GM19395 (cell line): Measurements from ENCODE around the gene INTS1.
A peak's percentile ranks its signal among the peaks of the same experiment; 100 is the strongest.

Experiments
- ATAC-seq: cut with Tn5 transposase; IDR thresholded peaks from one replicate; pipeline ENCODE4 v1.9.1; 2021; ENCODE audit warnings: mild to moderate bottlenecking, moderate library complexity; ENCODE audit not compliant: unreplicated experiment

Gene INTS1

GRCh38 chr7:1492221-1492620 is 12.0 kb downstream of the INTS1 start:
- no peak for ATAC-seq

DNA sequence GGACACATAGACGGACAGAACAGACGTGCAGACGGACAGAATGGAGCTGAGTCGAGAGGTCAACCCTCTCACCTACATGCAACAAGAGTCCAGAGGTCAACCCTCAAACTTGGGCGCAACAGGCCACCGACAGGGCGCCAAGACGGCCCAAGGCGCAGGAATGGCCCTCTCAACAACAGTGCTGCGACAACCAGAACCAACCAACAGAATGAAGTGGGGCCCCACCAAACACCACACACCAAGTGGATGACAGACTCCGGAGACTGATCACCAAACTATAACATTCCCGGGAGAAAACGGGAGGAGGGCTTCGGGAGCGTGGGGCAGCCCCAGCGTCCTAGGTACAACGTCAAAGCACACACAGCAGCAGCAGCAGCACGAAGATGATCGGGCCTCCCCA is 13.4 kb downstream of the INTS1 start:
- no peak for ATAC-seq

- no peak for ATAC-seq
Measured at GRCh38 chr7:1489336-1489735, 14.9 kb downstream of the INTS1 start.

DNA sequence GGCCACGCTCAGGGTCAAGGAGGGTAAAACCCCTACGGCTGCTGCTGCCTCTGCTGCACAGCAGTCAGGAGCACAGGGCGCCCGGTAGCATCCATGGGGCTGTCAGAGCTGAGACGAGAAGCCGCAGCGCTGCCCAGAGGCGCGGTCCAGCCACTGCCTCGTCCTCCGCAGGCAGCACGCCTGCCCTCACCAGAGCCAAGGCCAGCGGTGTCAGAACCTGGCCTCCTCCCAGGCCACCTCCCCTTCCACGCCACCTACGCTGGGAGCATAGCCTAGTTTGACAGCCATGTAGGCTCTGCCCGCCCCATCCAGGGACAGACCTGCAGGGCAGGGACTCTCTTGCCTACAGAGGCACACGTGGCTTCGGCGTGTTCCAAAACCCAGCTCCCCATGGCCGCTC is 16.2 kb downstream of the INTS1 start:
- ATAC-seq, result no peak

DNA sequence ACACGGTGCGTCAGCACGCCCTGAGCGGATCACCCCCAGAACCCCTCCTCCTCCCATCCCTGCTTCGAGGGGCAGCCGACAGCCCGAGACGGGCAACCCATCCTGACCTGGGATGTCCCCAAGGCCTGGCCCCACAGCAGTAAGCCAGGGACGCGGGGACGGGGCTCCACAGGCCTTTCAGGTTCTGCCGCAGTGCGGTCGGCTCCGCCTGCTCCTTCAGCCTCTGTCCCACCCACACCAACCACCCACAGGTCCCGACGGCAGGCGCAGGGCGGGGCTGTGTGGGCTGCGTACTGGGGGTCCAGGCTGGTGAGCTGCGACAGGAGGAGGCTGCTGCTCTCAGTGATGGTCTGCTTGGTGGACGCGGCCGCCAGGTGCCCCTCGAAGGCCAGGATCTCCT is 16.7 kb downstream of the INTS1 start:
- no peak for ATAC-seq

GRCh38 chr7:1486571-1486970 is 17.6 kb downstream of the INTS1 start:
- ATAC-seq, result no peak

DNA sequence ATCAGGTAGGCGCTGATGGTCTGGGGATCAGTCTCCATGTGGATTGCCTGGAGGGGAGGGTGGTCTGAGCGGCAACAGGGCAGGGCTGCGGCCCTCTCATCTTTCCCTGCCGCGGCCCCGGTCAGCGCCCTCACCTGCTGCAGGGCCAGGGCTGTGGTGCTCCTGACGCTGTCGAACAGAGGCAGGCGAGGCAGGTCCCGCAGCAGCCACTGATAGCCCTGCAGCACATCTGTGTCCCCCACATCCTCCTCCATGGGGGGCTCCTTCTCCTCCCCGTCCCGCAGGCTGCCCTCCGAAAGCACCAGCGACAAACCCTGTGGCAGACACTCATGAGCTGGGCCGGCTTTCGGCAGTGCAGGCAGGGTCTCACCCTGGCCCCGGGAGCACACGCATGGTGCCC is 19.0 kb downstream of the INTS1 start:
- no peak for ATAC-seq

GRCh38 chr7:1484569-1484968 is 19.6 kb downstream of the INTS1 start:
- no peak for ATAC-seq

DNA sequence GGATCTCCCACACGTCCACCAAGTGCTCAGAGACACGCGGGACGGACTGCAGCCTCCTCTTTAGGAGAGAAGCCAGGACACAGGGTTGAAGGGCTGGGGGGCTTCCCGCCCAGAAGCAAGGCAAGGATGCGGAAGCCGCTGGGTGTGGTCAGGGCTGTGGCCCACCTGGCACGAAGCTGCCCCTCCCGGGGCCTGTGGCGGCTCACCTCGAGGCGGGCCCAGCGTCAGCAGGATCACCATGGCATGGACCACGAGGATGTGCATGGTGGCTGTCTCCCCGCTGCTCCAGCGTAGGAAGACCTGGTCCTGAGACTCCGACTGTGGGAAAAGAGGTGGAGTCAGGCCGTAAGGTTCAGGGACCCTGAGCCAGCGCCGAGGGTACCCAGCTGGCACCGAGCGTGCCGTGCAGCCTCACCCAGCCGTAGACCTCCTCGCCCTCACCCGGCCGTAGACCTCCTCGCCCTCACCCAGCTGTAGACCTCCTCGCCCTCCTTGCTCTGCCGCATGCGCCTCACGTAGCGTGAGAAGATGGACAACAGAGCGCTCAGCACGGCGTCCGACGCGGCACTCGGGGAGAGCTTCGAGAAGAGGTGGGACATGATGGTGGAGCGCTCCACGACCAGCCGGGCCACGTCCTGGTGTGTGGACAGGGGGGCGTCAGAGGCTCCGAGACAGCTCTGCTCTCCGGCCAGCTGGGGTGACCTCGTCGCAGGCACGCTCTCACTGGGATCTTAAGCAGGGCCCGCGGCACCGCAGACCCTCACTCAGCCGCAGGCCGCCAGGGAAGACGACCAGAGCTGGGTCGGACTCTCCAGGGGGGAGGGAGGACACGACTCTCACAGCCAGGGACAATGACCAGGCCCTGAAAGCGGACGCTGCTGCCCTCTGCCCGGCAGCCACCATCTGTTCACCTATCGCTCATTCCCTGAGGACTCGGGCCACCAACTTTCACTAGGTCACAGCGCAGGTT is 20.4 kb downstream of the INTS1 start:
- ATAC-seq, result no peak

- no peak for ATAC-seq
Measured at GRCh38 chr7:1483079-1483478, 21.1 kb downstream of the INTS1 start.

DNA sequence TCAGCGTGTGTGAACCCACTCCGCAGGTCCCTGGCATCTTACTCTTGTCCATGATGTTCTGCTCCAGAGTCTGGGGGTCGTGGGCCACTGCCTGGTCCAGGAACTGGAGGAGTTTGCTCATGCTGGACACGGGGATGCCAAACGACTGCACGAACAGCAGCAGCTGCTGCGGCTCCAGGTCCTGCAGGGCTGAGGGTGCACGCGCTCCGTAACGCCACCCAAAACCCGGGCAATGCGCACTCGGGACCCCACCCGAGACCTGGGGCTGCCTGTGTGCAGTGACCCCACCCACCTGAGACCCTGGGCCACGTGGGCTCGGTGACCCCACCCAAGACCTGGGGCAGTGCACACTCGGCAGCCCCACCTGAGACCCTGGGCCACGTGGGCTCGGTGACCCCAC is 22.9 kb downstream of the INTS1 start:
- no peak for ATAC-seq

- no peak for ATAC-seq
Measured at GRCh38 chr7:1480670-1481069, 23.5 kb downstream of the INTS1 start.

- no peak for ATAC-seq
Measured at GRCh38 chr7:1479287-1479686, 24.9 kb downstream of the INTS1 start.

DNA sequence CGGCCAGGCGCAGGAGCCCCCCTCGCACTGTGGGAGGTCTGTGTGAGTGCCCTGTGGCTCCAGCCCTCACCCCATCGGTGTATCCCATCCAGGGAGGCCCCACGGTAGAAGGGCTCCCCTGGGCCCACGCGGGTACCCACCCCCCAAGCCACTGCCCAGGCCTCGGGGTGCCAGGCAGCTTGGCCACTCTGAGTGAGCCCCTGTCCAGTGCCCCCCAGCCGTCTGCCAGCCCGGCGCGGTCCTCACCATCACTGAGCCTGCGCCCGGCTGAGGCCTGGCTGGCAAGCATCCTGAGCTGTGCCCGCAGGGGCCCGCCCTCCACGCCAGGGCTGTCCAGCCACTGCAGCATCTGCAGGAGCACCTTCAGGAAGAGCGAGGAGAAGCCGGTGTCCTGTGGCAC is 25.7 kb downstream of the INTS1 start:
- ATAC-seq, result no peak

- ATAC-seq, result no peak
Measured at GRCh38 chr7:1476859-1477258, 27.3 kb downstream of the INTS1 start.

- ATAC-seq, result no peak
Measured at GRCh38 chr7:1475991-1476390, 28.2 kb downstream of the INTS1 start.

DNA sequence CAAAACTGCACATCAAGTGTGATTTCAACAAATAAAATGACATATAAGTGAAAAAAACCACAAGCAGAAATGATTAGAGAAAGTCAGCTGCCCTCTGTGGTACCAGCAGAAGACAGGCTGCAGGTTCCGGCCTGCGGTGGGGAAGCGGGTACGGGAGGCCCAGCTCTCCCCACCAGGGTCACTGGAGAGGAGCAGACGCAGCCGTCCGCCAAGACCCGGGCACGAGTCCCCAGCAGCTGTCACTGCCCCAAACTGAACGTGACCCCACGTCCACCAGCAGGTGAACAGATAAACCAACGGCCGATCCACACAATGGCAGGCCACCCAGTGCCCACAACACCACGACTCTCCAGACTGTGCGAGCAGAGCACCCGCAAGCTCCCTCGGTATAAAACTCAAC is 28.8 kb downstream of the INTS1 start:
- ATAC-seq, result no peak

- ATAC-seq, result no peak
Measured at GRCh38 chr7:1474736-1475135, 29.5 kb downstream of the INTS1 start.

GRCh38 chr7:1473864-1474512 is 30.2 kb downstream of the INTS1 start:
- ATAC-seq, result peak; percentile 65

DNA sequence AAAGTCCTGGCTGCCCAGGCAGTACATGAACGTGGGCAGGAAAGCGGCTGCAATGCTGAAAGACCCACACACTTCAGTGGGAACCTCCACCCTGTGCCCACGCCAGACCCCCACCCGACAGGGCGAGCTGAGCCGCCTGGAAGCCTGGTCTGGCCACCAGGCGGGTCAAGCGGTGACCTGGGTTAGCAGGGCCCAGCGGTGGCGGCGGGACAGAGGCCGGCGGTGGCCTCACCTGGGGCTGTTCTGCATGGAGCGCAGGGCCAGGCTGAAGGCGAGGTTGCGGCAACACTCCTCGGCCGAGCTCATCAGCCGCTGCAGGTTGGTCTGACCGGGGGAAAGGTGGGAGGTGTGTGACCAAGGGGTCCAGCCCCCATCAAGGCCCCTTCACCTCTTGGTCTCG is 33.3 kb downstream of the INTS1 start:
- ATAC-seq, result no peak

DNA sequence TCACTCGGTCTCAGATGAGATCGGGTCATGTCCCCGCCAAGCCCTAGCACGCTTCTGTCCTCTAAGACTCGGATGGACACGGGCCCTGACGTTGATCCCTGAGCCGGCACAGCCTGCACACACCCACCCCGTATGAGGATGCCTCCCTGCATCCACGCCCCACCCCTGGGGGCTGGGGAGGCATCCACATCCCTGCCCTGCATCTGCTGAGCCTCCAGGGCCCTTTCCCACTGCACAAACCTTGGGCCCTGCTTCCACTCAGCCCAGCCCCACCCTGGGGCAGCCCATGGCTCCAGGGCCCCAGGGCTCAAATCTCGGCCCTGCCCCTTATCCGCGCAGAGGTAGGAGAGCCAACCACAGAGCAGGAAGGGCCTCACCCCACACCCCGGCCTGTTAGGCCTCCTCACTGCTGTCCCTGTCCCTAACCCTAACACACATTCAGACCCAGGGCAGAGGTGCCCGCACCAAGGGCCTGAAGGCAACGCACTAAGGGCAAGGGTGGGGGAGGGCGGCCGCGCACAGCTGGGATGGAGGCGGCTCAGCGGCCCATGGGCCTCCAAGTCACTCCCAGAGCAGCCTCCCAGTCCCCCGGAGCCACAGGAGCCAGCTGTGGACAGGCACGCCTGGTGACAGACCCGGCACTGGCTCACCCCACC is 35.4 kb downstream of the INTS1 start:
- no peak for ATAC-seq

DNA sequence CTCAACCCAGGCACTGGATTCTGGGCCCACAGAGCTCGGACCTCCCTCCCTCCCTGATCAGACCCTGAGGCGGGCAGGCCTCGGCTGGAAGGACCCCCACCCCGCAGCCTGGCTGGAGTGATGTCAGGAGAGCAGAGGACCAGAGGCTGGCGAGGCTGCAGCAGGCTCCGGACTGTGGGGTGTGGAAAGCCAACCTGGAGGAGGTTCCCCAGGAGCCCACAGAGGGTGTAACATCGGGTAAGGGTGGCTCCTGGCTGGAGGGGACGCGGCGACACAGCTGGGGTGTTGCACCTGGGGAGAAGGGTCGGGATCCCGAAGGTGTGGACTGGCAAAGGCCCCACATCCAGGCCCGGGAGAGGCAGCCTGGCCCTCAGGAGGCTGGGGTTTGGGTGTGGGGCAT is 36.0 kb downstream of the INTS1 start:
- ATAC-seq, result no peak
